Type B pancreatic cell (in vitro differentiated cells): ENCODE data around the gene STEAP1. TPM values are rescaled to one million over a fixed set of nuclear protein-coding genes. Genes with fewer than 3 reads are reported as not detected.

Experiments
- DNase-seq: peaks from one replicate; pipeline ENCODE4 v3.0.0; 2021; ENCODE audit warnings: mixed read lengths; ENCODE audit not compliant: unreplicated experiment; ENCODE audit errors: extremely low spot score
- H3K27ac Mint-ChIP-seq: 2 replicates; pipeline ENCODE4 v1.8.0; 2021; ENCODE audit warnings: mild to moderate bottlenecking, mixed read lengths
- H3K27me3 Mint-ChIP-seq: 2 replicates; pipeline ENCODE4 v1.8.0; 2021; ENCODE audit warnings: mixed read lengths
- H3K36me3 Mint-ChIP-seq: 2 replicates; pipeline ENCODE4 v1.8.0; 2021; ENCODE audit warnings: mixed read lengths
- H3K4me1 Mint-ChIP-seq: one replicate; pipeline ENCODE4 v1.8.0; 2021; ENCODE audit warnings: mixed read lengths; ENCODE audit not compliant: unreplicated experiment
- H3K4me3 Mint-ChIP-seq: 2 replicates; pipeline ENCODE4 v1.8.0; 2021; ENCODE audit warnings: mild to moderate bottlenecking, mixed read lengths
- H3K9me3 Mint-ChIP-seq: 2 replicates; pipeline ENCODE4 v1.8.0; 2021; ENCODE audit warnings: mixed read lengths
- total RNA-seq: library from RNA; stranded (reverse); gene quantifications from 2 replicates; pipeline ENCODE4 v1.2.1, GENCODE V29; 2021; ENCODE audit warnings: low replicate concordance
- TF ChIP-seq, protein P1 (sequence below): fragments of 200-600 bp; sonication (generic); conservative IDR thresholded peaks from 2 replicates; pipeline ENCODE4 v1.5.0; 2021; ENCODE audit warnings: antibody characterized with exemption, mild to moderate bottlenecking

Gene STEAP1
- total RNA-seq, 1 donor from 2014 or later: 2.9 TPM

DNA sequence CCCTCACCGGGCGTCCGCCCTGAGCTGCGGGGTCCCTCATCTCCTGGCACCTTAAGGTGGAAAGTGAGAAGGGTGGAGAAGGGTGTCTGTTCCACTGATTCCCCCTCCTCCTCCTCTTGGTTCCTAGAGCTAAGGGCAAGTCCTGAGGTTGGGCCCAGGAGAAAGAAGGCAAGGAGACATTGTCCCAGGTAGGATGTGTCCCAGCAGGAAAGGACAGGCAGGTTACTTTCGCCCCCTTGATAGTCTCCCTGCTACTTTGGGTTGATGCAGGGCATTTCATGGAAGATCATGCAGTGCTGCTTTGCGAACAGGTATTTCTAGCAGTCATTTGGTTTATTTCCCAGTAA, 57.9 kb downstream of the STEAP1 start:
- Mint-ChIP-seq H3K4me3 (no peak overlapping the region), H3K4me1 (peaks cover 6% of the 10 kb centered on the region), H3K27ac (no peak overlapping the region), H3K27me3 (peaks cover 16% of the 10 kb centered on the region), H3K36me3 (no peaks in the 10 kb centered on the region), H3K9me3 (no peaks in the 10 kb centered on the region)
- no peak for DNase-seq
- TF ChIP-seq, protein P1, sequence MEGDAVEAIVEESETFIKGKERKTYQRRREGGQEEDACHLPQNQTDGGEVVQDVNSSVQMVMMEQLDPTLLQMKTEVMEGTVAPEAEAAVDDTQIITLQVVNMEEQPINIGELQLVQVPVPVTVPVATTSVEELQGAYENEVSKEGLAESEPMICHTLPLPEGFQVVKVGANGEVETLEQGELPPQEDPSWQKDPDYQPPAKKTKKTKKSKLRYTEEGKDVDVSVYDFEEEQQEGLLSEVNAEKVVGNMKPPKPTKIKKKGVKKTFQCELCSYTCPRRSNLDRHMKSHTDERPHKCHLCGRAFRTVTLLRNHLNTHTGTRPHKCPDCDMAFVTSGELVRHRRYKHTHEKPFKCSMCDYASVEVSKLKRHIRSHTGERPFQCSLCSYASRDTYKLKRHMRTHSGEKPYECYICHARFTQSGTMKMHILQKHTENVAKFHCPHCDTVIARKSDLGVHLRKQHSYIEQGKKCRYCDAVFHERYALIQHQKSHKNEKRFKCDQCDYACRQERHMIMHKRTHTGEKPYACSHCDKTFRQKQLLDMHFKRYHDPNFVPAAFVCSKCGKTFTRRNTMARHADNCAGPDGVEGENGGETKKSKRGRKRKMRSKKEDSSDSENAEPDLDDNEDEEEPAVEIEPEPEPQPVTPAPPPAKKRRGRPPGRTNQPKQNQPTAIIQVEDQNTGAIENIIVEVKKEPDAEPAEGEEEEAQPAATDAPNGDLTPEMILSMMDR: no peak

GRCh38 chr7:90213521-90213920, 59.3 kb downstream of the STEAP1 start:
- Mint-ChIP-seq H3K36me3 (no peaks in the 10 kb centered on the region), H3K27me3 (peaks cover 12% of the 10 kb centered on the region), H3K27ac (no peak overlapping the region), H3K4me1 (peaks cover 6% of the 10 kb centered on the region), H3K9me3 (no peaks in the 10 kb centered on the region), H3K4me3 (no peak overlapping the region)
- DNase-seq: no peak
- TF ChIP-seq, protein P1: no peak

Other genes with a start within 250 kb of the STEAP1 start
- gene STEAP2, start 57.3 kb downstream of the STEAP1 start, total RNA-seq: 1.7 and 3.3 TPM in 2 replicates
- 4.4 and 6.2 TPM in 2 replicates for gene CFAP69, start 90.7 kb downstream of the STEAP1 start, total RNA-seq
- not detected in 2 replicates for gene FAM237B, start 166.8 kb downstream of the STEAP1 start, total RNA-seq
- 22.7 and 22.9 TPM in 2 replicates for gene GTPBP10, start 192.2 kb downstream of the STEAP1 start, total RNA-seq
- 34.8 and 36.3 TPM in 2 replicates for gene CLDN12, start 249.0 kb downstream of the STEAP1 start, total RNA-seq